ENCODE results near the gene P2RY2.

P2RY2 gene

GRCh38 chr11:73233692-73234470 is 15.8 kb downstream of the P2RY2 start:
- no peak for TF ChIP-seq ZNF274 (IDR thresholded peaks at IDR 0.05; ENCODE audit: low read depth, low read length)
- H3K4me3 ChIP-seq (ENCODE audit: low read length): no peak overlapping the region

GRCh38 chr11:73234471-73235181 is 16.5 kb downstream of the P2RY2 start:
- H3K4me3 ChIP-seq (ENCODE audit: low read length): no peak overlapping the region
- TF ChIP-seq ZNF274 (IDR thresholded peaks at IDR 0.05; ENCODE audit: low read depth, low read length): no peak

GRCh38 chr11:73235236-73235786 is 17.2 kb downstream of the P2RY2 start:
- no peak overlapping the region for H3K4me3 ChIP-seq (ENCODE audit: low read length)
- TF ChIP-seq ZNF274 (IDR thresholded peaks at IDR 0.05; ENCODE audit: low read depth, low read length): no peak

- TF ChIP-seq ZNF274 (IDR thresholded peaks at IDR 0.05; ENCODE audit: low read depth, low read length): no peak
These were observed 18.2 kb downstream of the P2RY2 start for GRCh38 chr11:73236205-73236765.

GRCh38 chr11:73236854-73237253 is 18.8 kb downstream of the P2RY2 start:
- no peak for TF ChIP-seq ZNF274 (IDR thresholded peaks at IDR 0.05; ENCODE audit: low read depth, low read length)
- no peak overlapping the region for H3K4me3 ChIP-seq (ENCODE audit: low read length)

More at GRCh38 chr11:73236205-73236765, 18.2 kb downstream of the P2RY2 start:
- no peak overlapping the region for H3K4me3 ChIP-seq (ENCODE audit: low read length)

- TF ChIP-seq ZNF274 (IDR thresholded peaks at IDR 0.05; ENCODE audit: low read depth, low read length): no peak
- H3K4me3 ChIP-seq (ENCODE audit: low read length): no peak overlapping the region
These were observed 19.6 kb downstream of the P2RY2 start for GRCh38 chr11:73237471-73238290.

GRCh38 chr11:73239111-73239521 is 21.0 kb downstream of the P2RY2 start:
- no peak for TF ChIP-seq ZNF274 (IDR thresholded peaks at IDR 0.05; ENCODE audit: low read depth, low read length)
- H3K4me3 ChIP-seq (ENCODE audit: low read length): no peak overlapping the region

- no peak for TF ChIP-seq ZNF274 (IDR thresholded peaks at IDR 0.05; ENCODE audit: low read depth, low read length)
- no peak overlapping the region for H3K4me3 ChIP-seq (ENCODE audit: low read length)
These were observed 21.6 kb downstream of the P2RY2 start for GRCh38 chr11:73239571-73240189.

- H3K4me3 ChIP-seq (ENCODE audit: low read length): no peak overlapping the region
- no peak for TF ChIP-seq ZNF274 (IDR thresholded peaks at IDR 0.05; ENCODE audit: low read depth, low read length)
These were observed 22.2 kb downstream of the P2RY2 start for GRCh38 chr11:73240190-73240781.

GRCh38 chr11:73241300-73241699 is 23.2 kb downstream of the P2RY2 start:
- H3K4me3 ChIP-seq (ENCODE audit: low read length): no peak overlapping the region
- TF ChIP-seq ZNF274 (IDR thresholded peaks at IDR 0.05; ENCODE audit: low read depth, low read length): no peak

- TF ChIP-seq ZNF274 (IDR thresholded peaks at IDR 0.05; ENCODE audit: low read depth, low read length): no peak
- H3K4me3 ChIP-seq (ENCODE audit: low read length): no peak overlapping the region
These were observed 24.4 kb downstream of the P2RY2 start for GRCh38 chr11:73242251-73243092.

GRCh38 chr11:73243093-73243485 is 25.0 kb downstream of the P2RY2 start:
- no peak for TF ChIP-seq ZNF274 (IDR thresholded peaks at IDR 0.05; ENCODE audit: low read depth, low read length)
- no peak overlapping the region for H3K4me3 ChIP-seq (ENCODE audit: low read length)
